RWPE2 (cell line): Measurements from ENCODE around the gene LGR5.

Experiments
- ATAC-seq: fragments of 200-7000 bp; cut with Tn5 transposase; 3 replicates; pipeline ENCODE4 v1.9.1; 2021; ENCODE audit warnings: low read depth
- DNase-seq: peaks from one replicate; pipeline ENCODE4 v3.0.0-alpha.2; 2020; ENCODE audit warnings: low spot score
- H3K27ac ChIP-seq: fragments of 450-650 bp; 2 replicates; pipeline ENCODE4 v1.5.1; 2017; ENCODE audit warnings: mild to moderate bottlenecking; ENCODE audit not compliant: poor library complexity, severe bottlenecking
- H3K27me3 ChIP-seq: fragments of 250-450 bp; sonication (Bioruptor Pico); 2 replicates; pipeline ENCODE4 v1.5.1; 2021; ENCODE audit warnings: mild to moderate bottlenecking, moderate library complexity; ENCODE audit not compliant: insufficient read depth, poor library complexity, severe bottlenecking
- H3K36me3 ChIP-seq: fragments of 250-450 bp; sonication (Bioruptor Pico); 2 replicates; pipeline ENCODE4 v1.5.1; 2020; ENCODE audit warnings: low read depth, mild to moderate bottlenecking, moderate library complexity
- H3K4me1 ChIP-seq: fragments of 250-450 bp; sonication (Bioruptor Pico); 2 replicates; pipeline ENCODE4 v1.5.1; 2021; ENCODE audit warnings: mild to moderate bottlenecking, moderate library complexity; ENCODE audit not compliant: insufficient read depth, poor library complexity, severe bottlenecking
- H3K4me3 ChIP-seq: fragments of 250-450 bp; sonication (Bioruptor Pico); 2 replicates; pipeline ENCODE4 v1.5.1; 2021; ENCODE audit warnings: mild to moderate bottlenecking, moderate library complexity; ENCODE audit not compliant: severe bottlenecking
- H3K9me3 ChIP-seq: fragments of 250-450 bp; sonication (Bioruptor Pico); 2 replicates; pipeline ENCODE4 v1.5.1; 2021; ENCODE audit warnings: mild to moderate bottlenecking, moderate library complexity; ENCODE audit not compliant: severe bottlenecking
- CTCF ChIP-seq: fragments of 450-650 bp; IDR thresholded peaks from one replicate; pipeline ENCODE4 v1.5.1; 2017; ENCODE audit warnings: mild to moderate bottlenecking, moderate library complexity; ENCODE audit not compliant: poor library complexity, severe bottlenecking

The LGR5 gene

GRCh38 chr12:71448150-71448581 lies 8.6 kb downstream of the LGR5 start:
- TF ChIP-seq CTCF: no peak
- H3K4me1 ChIP-seq: no peaks in the 10 kb centered on the region
- no peak overlapping the region for H3K27ac ChIP-seq
- H3K36me3 ChIP-seq: no peaks in the 10 kb centered on the region
- DNase-seq (no peak), ATAC-seq (no peak)
- no peak overlapping the region for H3K4me3 ChIP-seq
- H3K27me3 ChIP-seq: peaks cover 53% of the 10 kb centered on the region
- H3K9me3 ChIP-seq: no peaks in the 10 kb centered on the region

GRCh38 chr12:71449373-71450070 lies 9.9 kb downstream of the LGR5 start:
- peaks cover 49% of the 10 kb centered on the region for H3K27me3 ChIP-seq
- no peak overlapping the region for H3K27ac ChIP-seq
- DNase-seq (no peak), ATAC-seq (no peak)
- H3K9me3 ChIP-seq: no peaks in the 10 kb centered on the region
- no peak for TF ChIP-seq CTCF
- H3K36me3 ChIP-seq: no peaks in the 10 kb centered on the region
- no peak overlapping the region for H3K4me3 ChIP-seq
- no peaks in the 10 kb centered on the region for H3K4me1 ChIP-seq

- Histone ChIP-seq H3K36me3 (no peaks in the 10 kb centered on the region), H3K4me1 (no peaks in the 10 kb centered on the region), H3K27me3 (peaks cover 49% of the 10 kb centered on the region), H3K27ac (no peak overlapping the region), H3K9me3 (no peaks in the 10 kb centered on the region), H3K4me3 (no peak overlapping the region)
- ATAC-seq (no peak), DNase-seq (no peak)
- no peak for TF ChIP-seq CTCF
Observed at GRCh38 chr12:71452006-71452405, 12.4 kb downstream of the LGR5 start.

- no peak for ATAC-seq
- no peak for DNase-seq
- H3K27ac ChIP-seq: no peak overlapping the region
- H3K9me3 ChIP-seq: no peaks in the 10 kb centered on the region
- peaks cover 53% of the 10 kb centered on the region for H3K27me3 ChIP-seq
- no peaks in the 10 kb centered on the region for H3K4me1 ChIP-seq
- TF ChIP-seq CTCF: no peak
- H3K4me3 ChIP-seq: no peak overlapping the region
- H3K36me3 ChIP-seq: no peaks in the 10 kb centered on the region
Observed at GRCh38 chr12:71455028-71455737, 15.6 kb downstream of the LGR5 start.

GRCh38 chr12:71456316-71456715 lies 16.7 kb downstream of the LGR5 start:
- Histone ChIP-seq H3K4me3 (no peak overlapping the region), H3K27me3 (peaks cover 53% of the 10 kb centered on the region), H3K36me3 (no peaks in the 10 kb centered on the region), H3K27ac (no peak overlapping the region), H3K9me3 (no peaks in the 10 kb centered on the region), H3K4me1 (no peaks in the 10 kb centered on the region)
- no peak for TF ChIP-seq CTCF
- ATAC-seq (no peak), DNase-seq (no peak)
